IgD-negative memory B cell (primary cell): Measurements from ENCODE around the gene FMO3. TPM values are rescaled to one million over a fixed set of nuclear protein-coding genes. Genes with fewer than 3 reads are reported as not detected.

ENCODE experiments used
- H3K27ac Mint-ChIP-seq, 3 donors: one replicate each; pipeline ENCODE4 v1.8.0; 2020 to 2022; ENCODE audit warnings: mild to moderate bottlenecking in 3 of 3, mixed read lengths in 3 of 3, moderate library complexity in 1 of 3
- H3K27me3 Mint-ChIP-seq: one replicate; pipeline ENCODE4 v1.8.0; 2021; ENCODE audit warnings: mixed read lengths
- H3K36me3 Mint-ChIP-seq: one replicate; pipeline ENCODE4 v1.8.0; 2020; ENCODE audit warnings: mild to moderate bottlenecking, mixed read lengths
- H3K4me1 Mint-ChIP-seq, 3 donors: one replicate each; pipeline ENCODE4 v1.8.0; 2020 to 2022; ENCODE audit warnings: mixed read lengths in 3 of 3, mild to moderate bottlenecking in 1 of 3
- H3K4me3 Mint-ChIP-seq, 4 donors: one replicate each; pipeline ENCODE4 v1.8.0; 2020 to 2022; ENCODE audit warnings: mild to moderate bottlenecking in 4 of 4, mixed read lengths in 4 of 4, moderate library complexity in 3 of 4
- H3K9me3 Mint-ChIP-seq, 3 donors: one replicate each; pipeline ENCODE4 v1.8.0; 2020 to 2021; ENCODE audit warnings: mixed read lengths in 3 of 3, mild to moderate bottlenecking in 1 of 3
- polyA plus RNA-seq: library from polyadenylated mRNA; unstranded; fragments of 300-500 nt; fragmentation: Illumina TruSeq; gene quantifications from one replicate; pipeline ENCODE4 v1.2.3, GENCODE V29; 2021

Gene FMO3
- polyA plus RNA-seq, 1 donor from 2014 or later, result not detected

DNA sequence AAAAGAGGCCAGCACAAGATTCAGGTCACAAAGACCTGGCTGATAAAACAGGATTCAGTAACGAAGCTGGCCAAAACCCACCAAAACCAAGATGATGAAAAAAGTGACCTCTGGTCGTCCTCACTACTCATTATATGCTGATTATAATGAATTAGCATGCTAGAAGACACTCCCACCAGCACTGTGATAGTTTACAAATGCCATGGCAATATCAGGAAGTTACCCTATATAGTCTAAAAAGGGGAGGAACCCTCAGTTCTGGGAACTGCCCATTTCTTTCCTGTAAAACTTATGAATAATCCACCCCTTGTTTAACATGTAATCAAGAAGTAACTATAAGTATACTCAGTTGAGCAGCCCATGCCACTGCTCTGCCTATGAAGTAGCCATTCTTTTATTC, 68.4 kb downstream of the FMO3 start:
- Mint-ChIP-seq H3K27me3 (no peaks in the 10 kb centered on the region), H3K27ac (no peak overlapping the region), H3K4me1 (no peaks in the 10 kb centered on the region), H3K9me3 (no peaks in the 10 kb centered on the region), H3K4me3 (no peak overlapping the region), H3K36me3 (no peaks in the 10 kb centered on the region)

DNA sequence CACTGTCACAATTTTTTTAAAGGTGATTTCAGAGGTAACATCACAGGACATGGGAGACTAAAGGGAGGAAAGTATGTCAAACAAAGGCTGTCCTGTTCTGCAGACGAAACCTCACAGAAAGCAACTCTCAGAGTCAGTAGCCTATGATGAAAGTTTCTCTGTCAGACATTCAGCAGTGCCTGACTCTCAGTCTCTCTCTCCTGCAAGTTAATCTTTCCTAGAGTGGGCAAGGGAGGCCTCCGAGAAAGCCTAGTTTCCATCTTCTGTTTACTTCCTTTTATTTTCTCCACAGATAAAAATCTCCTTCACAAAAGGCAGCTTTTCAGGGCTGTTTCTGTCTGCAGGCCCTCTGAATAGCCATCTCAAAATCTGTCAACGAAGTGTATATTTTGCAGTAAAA, 69.5 kb downstream of the FMO3 start:
- no peak overlapping the region for H3K27ac Mint-ChIP-seq
- no peaks in the 10 kb centered on the region for H3K9me3 Mint-ChIP-seq
- no peaks in the 10 kb centered on the region for H3K27me3 Mint-ChIP-seq
- no peak overlapping the region for H3K4me3 Mint-ChIP-seq
- no peaks in the 10 kb centered on the region for H3K4me1 Mint-ChIP-seq
- no peaks in the 10 kb centered on the region for H3K36me3 Mint-ChIP-seq

DNA sequence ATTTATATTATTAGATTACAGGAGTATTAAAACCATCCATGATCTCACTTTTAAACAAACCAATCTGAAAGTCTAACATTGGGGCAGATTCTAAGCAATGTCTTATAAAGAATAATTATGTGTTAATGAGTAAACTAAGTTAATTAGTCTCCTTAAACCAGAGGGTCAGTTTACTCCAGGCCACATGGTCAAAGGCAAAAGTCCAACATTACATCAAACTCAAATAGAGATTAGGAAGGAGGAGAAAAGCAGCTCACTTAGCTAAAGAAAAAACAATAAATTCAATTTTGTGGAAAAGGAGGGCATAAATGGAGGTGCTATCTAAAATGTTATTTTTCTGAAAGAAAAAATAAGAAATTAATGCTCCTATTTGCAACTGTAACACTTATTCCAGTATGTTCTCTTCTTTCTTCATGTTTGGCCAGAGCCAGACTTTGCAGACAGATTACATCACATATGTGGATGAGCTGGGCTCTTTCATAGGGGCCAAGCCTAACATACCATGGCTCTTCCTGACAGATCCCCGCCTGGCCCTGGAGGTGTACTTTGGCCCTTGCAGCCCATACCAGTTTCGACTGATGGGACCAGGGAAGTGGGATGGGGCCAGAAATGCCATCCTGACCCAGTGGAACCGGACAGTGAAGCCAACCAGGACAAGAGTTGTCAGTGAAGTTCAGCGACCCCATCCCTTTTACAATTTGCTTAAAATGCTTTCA, 70.1 kb downstream of the FMO3 start:
- no peaks in the 10 kb centered on the region for H3K4me1 Mint-ChIP-seq
- H3K4me3 Mint-ChIP-seq, result no peak overlapping the region
- H3K27ac Mint-ChIP-seq, result no peak overlapping the region
- no peaks in the 10 kb centered on the region for H3K27me3 Mint-ChIP-seq
- no peaks in the 10 kb centered on the region for H3K36me3 Mint-ChIP-seq
- H3K9me3 Mint-ChIP-seq, result no peaks in the 10 kb centered on the region

GRCh38 chr1:171161431-171161830, 70.7 kb downstream of the FMO3 start:
- Mint-ChIP-seq H3K27me3 (no peaks in the 10 kb centered on the region), H3K4me1 (no peaks in the 10 kb centered on the region), H3K36me3 (no peaks in the 10 kb centered on the region), H3K4me3 (no peak overlapping the region), H3K9me3 (no peaks in the 10 kb centered on the region), H3K27ac (no peak overlapping the region)

DNA sequence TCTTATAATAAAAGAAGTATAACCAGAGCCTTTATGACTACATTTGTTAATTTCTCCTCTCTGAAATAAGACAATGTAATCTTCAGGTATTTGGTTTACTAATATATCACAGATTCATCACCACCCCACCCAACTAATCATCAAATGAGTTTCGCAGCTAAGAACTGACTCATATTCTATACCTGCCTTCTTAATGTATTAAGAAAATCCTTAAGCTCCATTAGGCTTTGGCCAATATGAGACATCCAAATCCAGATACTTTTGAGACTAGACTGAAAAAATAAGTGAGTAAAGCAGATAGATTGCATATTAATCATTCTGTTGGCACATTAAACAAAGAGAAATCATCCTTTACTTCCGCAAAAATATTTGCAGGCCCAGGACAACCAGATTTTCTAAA, 75.7 kb downstream of the FMO3 start:
- Mint-ChIP-seq H3K4me3 (no peak overlapping the region), H3K36me3 (peaks cover 3% of the 10 kb centered on the region), H3K27me3 (peaks cover 1% of the 10 kb centered on the region), H3K27ac (no peak overlapping the region), H3K4me1 (no peaks in the 10 kb centered on the region), H3K9me3 (peaks cover 0 to 3% (median 0%) of the 10 kb centered on the region in 3 donors)

Other genes starting within 250 kb of the FMO3 start
- not detected for gene MROH9, start 155.4 kb upstream of the FMO3 start, polyA plus RNA-seq
- gene FMO2, start 94.4 kb downstream of the FMO3 start, polyA plus RNA-seq, result not detected
- gene FMO1, start 157.6 kb downstream of the FMO3 start, polyA plus RNA-seq, result not detected
- gene FMO4, start 223.3 kb downstream of the FMO3 start, polyA plus RNA-seq, result 1.5 TPM